GM19238 (cell line): ENCODE results near the gene MAP3K5.
"Not testable (repeated sequence)": the region's sequence is repeated elsewhere in the genome, so short reads cannot be mapped to it uniquely, and the experiment has no call there.

ENCODE experiments used
- DNase-seq: peaks from one replicate; pipeline ENCODE4 v3.0.0; 2011; ENCODE audit warnings: low spot score; ENCODE audit not compliant: insufficient read length

The MAP3K5 gene, protein sequence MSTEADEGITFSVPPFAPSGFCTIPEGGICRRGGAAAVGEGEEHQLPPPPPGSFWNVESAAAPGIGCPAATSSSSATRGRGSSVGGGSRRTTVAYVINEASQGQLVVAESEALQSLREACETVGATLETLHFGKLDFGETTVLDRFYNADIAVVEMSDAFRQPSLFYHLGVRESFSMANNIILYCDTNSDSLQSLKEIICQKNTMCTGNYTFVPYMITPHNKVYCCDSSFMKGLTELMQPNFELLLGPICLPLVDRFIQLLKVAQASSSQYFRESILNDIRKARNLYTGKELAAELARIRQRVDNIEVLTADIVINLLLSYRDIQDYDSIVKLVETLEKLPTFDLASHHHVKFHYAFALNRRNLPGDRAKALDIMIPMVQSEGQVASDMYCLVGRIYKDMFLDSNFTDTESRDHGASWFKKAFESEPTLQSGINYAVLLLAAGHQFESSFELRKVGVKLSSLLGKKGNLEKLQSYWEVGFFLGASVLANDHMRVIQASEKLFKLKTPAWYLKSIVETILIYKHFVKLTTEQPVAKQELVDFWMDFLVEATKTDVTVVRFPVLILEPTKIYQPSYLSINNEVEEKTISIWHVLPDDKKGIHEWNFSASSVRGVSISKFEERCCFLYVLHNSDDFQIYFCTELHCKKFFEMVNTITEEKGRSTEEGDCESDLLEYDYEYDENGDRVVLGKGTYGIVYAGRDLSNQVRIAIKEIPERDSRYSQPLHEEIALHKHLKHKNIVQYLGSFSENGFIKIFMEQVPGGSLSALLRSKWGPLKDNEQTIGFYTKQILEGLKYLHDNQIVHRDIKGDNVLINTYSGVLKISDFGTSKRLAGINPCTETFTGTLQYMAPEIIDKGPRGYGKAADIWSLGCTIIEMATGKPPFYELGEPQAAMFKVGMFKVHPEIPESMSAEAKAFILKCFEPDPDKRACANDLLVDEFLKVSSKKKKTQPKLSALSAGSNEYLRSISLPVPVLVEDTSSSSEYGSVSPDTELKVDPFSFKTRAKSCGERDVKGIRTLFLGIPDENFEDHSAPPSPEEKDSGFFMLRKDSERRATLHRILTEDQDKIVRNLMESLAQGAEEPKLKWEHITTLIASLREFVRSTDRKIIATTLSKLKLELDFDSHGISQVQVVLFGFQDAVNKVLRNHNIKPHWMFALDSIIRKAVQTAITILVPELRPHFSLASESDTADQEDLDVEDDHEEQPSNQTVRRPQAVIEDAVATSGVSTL (N-terminal part only)

DNA sequence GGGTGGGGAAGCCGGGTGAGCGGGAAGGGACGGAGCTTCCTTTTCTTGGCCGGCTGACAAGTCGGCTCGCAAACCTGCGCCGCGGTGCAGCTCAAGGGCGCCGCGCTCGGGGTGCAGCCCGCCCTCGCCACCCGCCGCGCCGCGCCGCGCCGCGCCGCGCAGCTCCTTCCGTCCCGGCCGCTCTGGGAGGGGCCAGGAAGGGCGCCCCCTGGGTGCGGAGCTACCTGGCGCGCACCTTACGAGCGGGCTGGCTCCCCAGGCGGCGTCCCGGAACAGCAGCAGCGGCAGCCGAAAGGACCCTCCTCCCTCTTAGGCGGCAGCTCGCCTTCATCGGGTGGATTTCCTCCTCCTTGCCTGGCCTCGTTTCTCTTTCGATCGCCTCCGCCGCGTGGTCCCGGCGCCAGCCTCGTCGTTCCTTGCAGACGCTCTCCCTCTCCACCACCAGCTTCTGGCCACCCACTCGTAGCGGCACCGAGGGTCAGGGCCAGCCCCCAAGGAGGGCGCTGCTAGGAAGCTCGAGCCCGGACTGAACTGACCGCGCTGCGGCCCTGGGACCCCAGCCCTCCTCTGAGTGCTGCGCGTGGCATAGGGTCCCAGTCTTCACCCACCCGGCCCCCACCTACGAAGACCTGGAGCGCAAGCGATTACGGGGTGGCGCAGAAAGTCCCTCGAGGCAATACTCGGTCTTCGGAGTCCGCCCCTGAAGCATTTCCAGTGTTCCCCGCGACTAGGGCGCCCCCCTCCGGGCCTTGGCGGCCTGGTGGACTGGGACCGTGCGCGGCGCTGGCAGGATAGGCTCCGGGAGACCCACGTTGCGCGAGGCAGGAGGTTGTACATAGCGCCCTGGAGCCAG is at the start of gene MAP3K5:
MAP3K5 (minus strand) TSS at position 68 of the 853 bp plus-strand sequence. CDS start 320 bp downstream, outside the sequence.
- peak; percentile 46 for DNase-seq

DNA sequence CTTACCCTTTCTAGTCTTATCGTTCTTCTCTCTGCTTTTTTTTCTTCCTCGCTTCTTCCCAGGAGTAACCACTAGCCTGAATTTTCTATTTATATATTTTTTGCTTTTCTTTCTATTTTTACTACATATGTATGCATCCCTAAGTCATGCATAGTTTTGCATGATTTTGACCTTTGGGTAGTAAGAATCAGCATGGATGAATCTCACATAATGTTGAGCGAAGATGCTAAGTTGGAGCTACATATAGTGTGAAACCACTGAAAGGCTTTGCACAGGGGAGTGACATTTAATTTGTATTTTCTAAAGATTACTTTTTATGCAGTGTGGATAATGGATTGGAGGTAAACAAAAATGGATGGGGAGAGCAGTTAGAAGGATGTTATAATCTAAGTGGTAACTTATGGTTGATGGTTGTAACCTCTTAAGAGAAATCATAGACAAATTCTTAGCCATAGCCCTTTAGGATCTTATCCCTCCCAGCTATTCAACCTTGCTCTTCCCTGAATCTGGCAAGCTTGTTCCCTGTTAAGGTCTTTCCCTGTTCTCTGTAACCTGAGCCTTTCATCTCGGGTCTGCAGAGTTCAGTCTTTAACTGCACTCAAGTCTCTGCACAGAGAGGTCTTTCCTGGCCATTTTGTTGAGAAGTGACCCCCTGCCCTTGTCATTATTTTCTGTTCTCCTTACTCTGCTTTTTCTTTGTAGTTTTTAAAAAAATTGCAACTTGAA is 48.2 kb upstream of the MAP3K5 start:
- DNase-seq = no peak

DNA sequence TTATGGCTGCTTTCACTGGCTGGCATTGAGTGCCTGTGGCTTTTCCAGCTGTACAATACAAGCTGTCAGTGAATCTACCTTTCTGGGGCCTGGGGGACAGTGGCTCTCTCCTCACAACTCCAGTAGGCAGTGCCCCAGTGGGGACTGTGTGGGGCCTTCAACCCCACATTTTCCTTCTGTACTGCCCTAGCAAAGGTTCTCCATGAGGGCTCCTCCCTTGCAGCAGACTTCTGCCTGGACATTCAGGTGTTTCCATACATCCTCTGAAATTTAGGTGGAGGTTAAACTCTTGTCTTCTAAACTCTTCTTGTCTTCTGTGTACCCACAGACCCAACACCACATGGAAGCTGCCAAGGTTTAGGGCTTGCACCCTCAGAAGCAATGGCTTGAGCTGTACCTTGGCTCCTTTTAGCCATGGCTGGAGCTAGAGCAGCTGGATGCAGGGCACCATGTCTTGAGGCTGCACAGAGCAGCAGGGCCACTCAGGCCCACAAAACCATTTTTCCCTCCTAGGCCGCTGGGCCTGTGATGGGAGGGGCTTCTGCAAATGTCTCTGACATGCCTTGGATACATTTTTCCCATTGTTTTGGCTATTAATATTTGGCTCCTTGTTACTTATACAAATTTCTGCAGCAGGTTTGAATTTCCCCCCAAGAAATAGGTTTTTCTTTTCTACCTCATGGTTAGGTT is 39.7 kb upstream of the MAP3K5 start:
- DNase-seq = no peak

DNA sequence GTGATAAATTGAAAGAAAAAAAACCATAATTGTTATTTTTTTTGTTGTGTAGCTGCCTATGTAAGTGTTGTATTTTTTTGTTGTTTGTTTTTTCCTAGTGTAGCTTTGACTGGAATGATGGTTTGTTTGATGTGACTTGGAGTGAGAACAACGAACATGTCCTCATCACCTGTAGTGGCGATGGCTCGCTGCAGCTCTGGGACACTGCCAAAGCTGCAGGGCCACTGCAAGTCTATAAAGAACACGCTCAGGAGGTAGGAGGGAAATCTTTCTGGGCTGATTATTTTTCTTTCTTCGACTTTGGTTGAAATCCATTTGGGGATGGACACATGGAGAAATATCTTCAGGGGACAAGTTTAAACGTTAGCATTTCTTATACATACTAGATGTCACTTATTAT is 33.9 kb upstream of the MAP3K5 start:
- no peak for DNase-seq

DNA sequence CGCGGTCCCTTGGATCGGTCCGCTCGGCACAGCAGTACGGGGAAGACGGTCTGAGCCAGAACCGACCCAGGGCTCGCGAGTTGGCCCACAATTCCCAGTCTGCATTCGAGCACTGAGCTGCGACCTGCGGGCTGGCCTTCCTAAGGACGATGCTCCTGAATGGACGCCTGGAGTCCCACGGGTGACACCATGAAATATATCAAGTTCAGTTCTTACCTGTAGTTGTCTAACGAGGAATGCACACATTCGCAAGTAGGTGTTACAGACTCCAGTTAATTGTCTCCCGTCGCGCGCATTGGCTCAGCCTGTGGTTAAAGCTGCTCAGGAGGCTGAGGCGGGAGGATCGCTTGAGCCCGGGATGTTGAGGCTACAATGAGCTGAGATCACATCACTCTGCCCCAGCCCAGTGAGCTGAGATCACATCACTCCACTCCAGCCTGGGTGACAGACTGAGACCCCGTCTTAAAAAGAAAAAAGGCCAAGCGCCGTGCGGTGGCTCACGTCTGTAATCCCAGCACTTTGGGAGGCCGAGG is 30.9 kb upstream of the MAP3K5 start:
- DNase-seq = no peak

- peak; percentile 71 for DNase-seq
Observed at GRCh38 chr6:136822376-136823127, 30.3 kb upstream of the MAP3K5 start, which contains the start of gene PEX7. TSS of gene PEX7 (plus strand) at chr6:136822592. CDS start at chr6:136822666, 74 bp downstream.

DNA sequence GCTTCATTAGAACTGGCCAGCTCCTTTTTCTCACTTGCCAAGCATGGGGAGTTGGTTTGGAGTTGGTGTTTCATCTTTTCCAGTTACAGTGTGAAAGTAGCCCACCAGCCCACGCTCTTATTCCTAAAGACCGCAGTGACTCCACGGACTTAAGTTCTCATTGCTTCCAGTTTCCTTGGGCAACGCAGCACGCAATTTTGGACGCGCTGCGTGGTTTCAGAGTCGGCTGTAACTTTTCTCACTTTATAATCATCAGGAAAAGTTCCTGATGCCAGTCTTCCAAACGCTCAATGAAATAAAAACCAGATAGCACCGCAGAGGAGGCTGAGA is 29.7 kb upstream of the MAP3K5 start:
- DNase-seq = no peak

GRCh38 chr6:136820561-136820960 is 28.3 kb upstream of the MAP3K5 start:
- DNase-seq = no peak

DNA sequence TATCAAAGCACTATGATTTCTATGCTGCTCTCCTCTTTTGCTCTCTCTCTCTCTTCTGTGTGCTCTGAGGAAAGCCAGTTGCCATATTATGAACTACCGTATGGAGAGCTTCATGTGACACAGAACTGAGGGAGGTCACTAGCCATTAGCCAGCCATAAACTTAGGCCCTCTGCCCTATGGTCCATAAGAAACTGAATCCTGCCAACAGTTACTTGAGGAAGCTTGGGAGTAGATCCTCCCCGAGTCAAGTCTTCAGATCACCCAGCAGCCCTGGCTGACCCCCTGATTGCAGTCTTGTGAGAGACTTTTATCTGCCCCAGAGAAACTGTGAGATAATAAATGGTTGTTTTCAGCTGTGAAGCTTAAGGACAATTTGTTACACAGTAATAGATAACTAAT is 24.4 kb upstream of the MAP3K5 start:
- no peak for DNase-seq

DNA sequence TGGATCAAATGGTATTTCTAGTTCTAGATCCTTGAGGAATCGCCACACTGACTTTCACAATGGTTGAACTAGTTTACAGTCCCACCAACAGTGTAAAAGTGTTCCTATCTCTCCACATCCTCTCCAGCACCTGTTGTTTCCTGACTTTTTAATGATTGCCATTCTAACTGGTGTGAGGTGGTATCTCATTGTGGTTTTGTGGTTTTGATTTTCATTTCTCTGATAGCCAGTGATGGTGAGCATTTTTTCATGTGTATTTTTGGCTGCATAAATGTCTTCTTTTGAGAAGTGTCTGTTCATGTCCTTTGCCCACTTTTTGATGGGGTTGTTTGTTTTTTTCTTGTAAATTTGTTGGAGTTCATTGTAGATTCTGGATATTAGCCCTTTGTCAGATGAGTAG is 23.3 kb upstream of the MAP3K5 start:
- DNase-seq = not testable (repeated sequence)

DNA sequence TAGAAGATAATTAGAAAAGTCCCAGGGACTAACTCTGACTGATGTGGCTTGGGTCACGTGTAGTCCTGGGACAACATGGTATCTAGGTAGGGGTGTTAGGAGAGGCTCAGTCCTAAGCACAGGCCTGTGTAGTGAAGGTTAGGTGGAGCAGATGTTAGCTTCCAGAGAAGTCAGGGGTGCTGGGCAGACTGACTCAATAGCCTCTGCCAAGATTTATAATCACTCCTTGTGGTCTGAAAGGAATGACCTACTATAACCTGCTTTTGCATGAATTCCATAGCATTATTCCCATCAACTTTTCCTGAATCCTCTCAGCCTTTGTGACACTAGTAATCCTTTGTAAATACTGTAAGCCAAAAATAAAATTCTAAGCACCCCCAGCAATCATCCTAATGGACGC is 19.9 kb upstream of the MAP3K5 start:
- DNase-seq = no peak

GRCh38 chr6:136811272-136811671 is 19.0 kb upstream of the MAP3K5 start:
- no peak for DNase-seq

DNA sequence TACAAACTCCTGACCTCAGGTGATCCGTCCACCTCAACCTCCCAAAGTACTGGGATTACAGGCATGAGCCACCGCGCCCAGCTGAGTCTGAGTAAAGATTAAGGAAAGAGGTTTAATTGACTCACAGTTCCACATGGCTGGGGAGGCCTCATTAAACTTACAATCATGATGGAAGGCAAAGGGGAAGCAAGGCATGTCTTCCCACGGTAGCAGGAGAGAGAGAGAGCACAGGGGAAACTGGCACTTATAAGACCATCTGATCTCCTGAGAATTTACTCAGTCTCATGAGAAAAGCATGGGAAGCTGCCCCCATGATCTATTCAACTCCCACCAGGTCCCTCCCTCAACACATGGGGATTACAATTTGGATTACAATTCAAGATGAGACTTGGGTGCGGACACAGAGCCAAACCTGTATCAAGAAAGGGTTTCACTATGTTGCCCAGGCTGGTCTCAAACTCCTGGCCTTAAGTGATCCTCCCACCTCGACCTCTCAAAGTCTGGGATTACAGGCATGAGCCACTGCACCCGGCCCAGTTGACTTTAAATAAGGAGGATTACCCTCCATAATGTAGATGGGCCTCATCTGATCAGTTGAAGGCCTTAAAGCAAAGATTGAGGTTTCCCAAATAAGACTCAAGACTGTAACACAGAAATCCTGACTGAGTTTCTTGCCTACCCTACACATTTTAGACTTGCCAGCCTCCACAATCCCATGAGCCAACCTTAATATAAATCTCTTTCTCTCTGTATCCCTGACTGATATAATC is 17.0 kb upstream of the MAP3K5 start:
- no peak for DNase-seq

DNA sequence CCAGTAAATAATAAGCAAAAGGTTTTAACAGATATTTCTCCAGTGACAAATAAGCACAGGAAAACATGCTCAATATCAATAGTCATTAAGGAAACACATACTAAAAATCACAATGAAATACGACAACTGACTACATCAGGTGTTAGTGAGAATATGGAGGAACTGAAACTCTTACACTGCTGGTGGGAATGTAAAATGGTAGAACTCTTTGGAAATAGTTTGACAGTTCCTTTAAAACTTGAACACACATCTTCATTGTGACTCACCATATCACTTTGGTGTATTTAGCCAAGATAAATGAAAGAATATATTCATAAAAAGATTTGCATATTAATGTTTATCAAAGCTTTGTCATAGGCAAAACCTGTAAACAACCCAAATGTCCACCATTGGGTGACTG is 11.3 kb upstream of the MAP3K5 start:
- no peak for DNase-seq

DNA sequence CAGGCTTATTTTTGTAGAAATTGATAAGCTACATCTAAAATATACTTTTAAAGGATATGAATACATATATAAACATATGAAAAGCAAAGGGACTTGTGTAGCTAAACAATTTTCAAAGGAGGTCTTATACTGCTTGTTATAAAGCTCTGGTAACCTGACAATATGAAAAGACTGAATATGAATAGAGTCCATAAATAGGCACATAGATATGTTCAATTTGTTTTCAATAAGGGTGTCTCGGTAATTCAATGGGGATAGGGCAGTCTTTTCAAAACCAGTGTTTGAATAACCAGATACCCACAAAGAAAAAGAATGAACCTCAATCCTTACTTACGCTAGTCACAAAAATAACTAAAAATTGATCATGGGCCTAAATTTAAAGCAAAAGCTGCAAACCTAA is 9.3 kb upstream of the MAP3K5 start:
- DNase-seq = no peak

GRCh38 chr6:136798044-136798443 is 5.8 kb upstream of the MAP3K5 start:
- no peak for DNase-seq

DNA sequence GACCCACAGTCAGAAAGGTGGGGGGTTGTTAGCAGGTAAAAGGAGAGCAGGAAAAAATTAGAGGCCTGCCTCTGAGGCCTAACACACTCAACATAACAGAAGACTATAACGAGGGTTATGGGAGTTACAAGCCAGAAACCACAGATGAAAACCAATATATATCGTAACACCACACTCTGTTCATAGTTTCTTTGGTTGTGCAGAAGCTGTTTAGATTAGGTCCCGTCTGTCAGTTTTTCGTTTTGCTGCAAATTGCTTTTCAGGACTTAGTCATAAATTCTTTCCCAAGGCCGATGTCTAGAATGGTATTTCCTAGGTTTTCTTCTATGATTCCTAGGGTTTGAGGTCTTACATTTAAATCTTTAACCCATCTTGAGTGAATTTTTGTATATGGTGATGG is 3.7 kb upstream of the MAP3K5 start:
- DNase-seq = no peak

- DNase-seq = no peak
Observed at GRCh38 chr6:136795386-136795785, 3.1 kb upstream of the MAP3K5 start.
